Activated T-cell treated with anti-CD3 and anti-CD28 coated beads, Interleukin-2, amount 50 U/mL, for 24 hours (primary cell): ENCODE data around the gene NLRP5.
"Not testable (repeated sequence)": the region's sequence is repeated elsewhere in the genome, so short reads cannot be mapped to it uniquely, and the experiment has no call there.

Source experiments
- DNase-seq: peaks from one replicate; pipeline ENCODE4 v3.0.0-alpha.2; 2020
- H3K27ac Mint-ChIP-seq: 2 replicates; pipeline ENCODE4 v1.8.0; 2020; ENCODE audit warnings: mild to moderate bottlenecking, mixed read lengths
- H3K27me3 Mint-ChIP-seq: 2 replicates; pipeline ENCODE4 v1.8.0; 2020; ENCODE audit warnings: mixed read lengths
- H3K36me3 Mint-ChIP-seq: 2 replicates; pipeline ENCODE4 v1.8.0; 2020; ENCODE audit warnings: low read depth, mixed read lengths
- H3K4me1 Mint-ChIP-seq: 2 replicates; pipeline ENCODE4 v1.8.0; 2020; ENCODE audit warnings: low read depth, mixed read lengths
- H3K4me3 Mint-ChIP-seq: 2 replicates; pipeline ENCODE4 v1.8.0; 2020; ENCODE audit warnings: mild to moderate bottlenecking, moderate library complexity, mixed read lengths
- H3K9me3 Mint-ChIP-seq: 2 replicates; pipeline ENCODE4 v1.8.0; 2020; ENCODE audit warnings: mixed read lengths

Gene NLRP5

GRCh38 chr19:56015756-56016155 lies 29.2 kb downstream of the NLRP5 start:
- Mint-ChIP-seq H3K36me3 (no peaks in the 10 kb centered on the region), H3K27ac (no peak overlapping the region), H3K9me3 (peaks cover 27% of the 10 kb centered on the region), H3K27me3 (no peaks in the 10 kb centered on the region), H3K4me3 (no peak overlapping the region), H3K4me1 (no peaks in the 10 kb centered on the region)
- no peak for DNase-seq

GRCh38 chr19:56019325-56019724 lies 32.8 kb downstream of the NLRP5 start:
- not testable (repeated sequence) for H3K27me3 Mint-ChIP-seq, H3K36me3 Mint-ChIP-seq, H3K4me1 Mint-ChIP-seq, H3K27ac Mint-ChIP-seq, H3K4me3 Mint-ChIP-seq, DNase-seq
- peaks cover 26% of the 10 kb centered on the region for H3K9me3 Mint-ChIP-seq

- not testable (repeated sequence) for H3K27ac Mint-ChIP-seq, DNase-seq, H3K27me3 Mint-ChIP-seq, H3K36me3 Mint-ChIP-seq, H3K4me1 Mint-ChIP-seq, H3K4me3 Mint-ChIP-seq
- H3K9me3 Mint-ChIP-seq: peaks cover 22% of the 10 kb centered on the region
Measured at GRCh38 chr19:56020355-56020975, 33.9 kb downstream of the NLRP5 start.

- H3K9me3 Mint-ChIP-seq: peaks cover 2% of the 10 kb centered on the region
- H3K4me1 Mint-ChIP-seq: no peaks in the 10 kb centered on the region
- no peak for DNase-seq
- H3K27me3 Mint-ChIP-seq: no peaks in the 10 kb centered on the region
- no peak overlapping the region for H3K4me3 Mint-ChIP-seq
- no peak overlapping the region for H3K27ac Mint-ChIP-seq
- no peaks in the 10 kb centered on the region for H3K36me3 Mint-ChIP-seq
Measured at GRCh38 chr19:56026769-56027168, 40.2 kb downstream of the NLRP5 start.

DNA sequence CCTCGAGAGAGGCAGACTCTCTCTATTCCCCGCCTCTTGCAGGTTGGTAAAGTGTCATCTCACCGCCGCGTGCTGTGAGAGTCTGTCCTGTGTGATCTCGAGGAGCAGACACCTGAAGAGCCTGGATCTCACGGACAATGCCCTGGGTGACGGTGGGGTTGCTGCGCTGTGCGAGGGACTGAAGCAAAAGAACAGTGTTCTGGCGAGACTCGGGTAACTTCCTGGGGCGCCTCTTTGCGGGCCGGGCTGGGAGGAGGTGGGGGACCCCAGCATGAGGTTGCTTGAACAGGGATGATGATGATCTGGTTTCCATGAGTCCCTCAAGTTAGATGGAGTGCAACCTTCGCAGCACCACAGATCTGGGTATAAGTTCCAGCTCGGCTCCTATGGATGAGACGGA lies 67.0 kb downstream of the NLRP5 start:
- Mint-ChIP-seq H3K9me3 (peaks cover 6% of the 10 kb centered on the region), H3K36me3 (no peaks in the 10 kb centered on the region), H3K4me1 (no peaks in the 10 kb centered on the region), H3K27me3 (peaks cover 18% of the 10 kb centered on the region), H3K4me3 (no peak overlapping the region), H3K27ac (no peak overlapping the region)
- DNase-seq: no peak

- Mint-ChIP-seq H3K27me3 (peaks cover 46% of the 10 kb centered on the region), H3K4me1 (peaks cover 12% of the 10 kb centered on the region), H3K4me3 (peak overlapping the region; percentile 61), H3K27ac (no peak overlapping the region), H3K36me3 (no peaks in the 10 kb centered on the region), H3K9me3 (no peaks in the 10 kb centered on the region)
- DNase-seq: peak; percentile 77
Measured at GRCh38 chr19:56066152-56067023, 79.8 kb downstream of the NLRP5 start.

GRCh38 chr19:56069642-56070041 lies 83.1 kb downstream of the NLRP5 start:
- no peak overlapping the region for H3K4me3 Mint-ChIP-seq
- no peak overlapping the region for H3K27ac Mint-ChIP-seq

GRCh38 chr19:56071151-56071550 lies 84.6 kb downstream of the NLRP5 start:
- Mint-ChIP-seq H3K9me3 (no peaks in the 10 kb centered on the region), H3K27ac (no peak overlapping the region), H3K27me3 (peaks cover 10% of the 10 kb centered on the region), H3K4me1 (peaks cover 8% of the 10 kb centered on the region), H3K4me3 (no peak overlapping the region), H3K36me3 (no peaks in the 10 kb centered on the region)
- no peak for DNase-seq

More at GRCh38 chr19:56069642-56070041, 83.1 kb downstream of the NLRP5 start:
- Mint-ChIP-seq H3K27me3 (peaks cover 22% of the 10 kb centered on the region), H3K4me1 (peaks cover 12% of the 10 kb centered on the region), H3K36me3 (no peaks in the 10 kb centered on the region), H3K9me3 (no peaks in the 10 kb centered on the region)
- no peak for DNase-seq

GRCh38 chr19:56076498-56076897 lies 89.9 kb downstream of the NLRP5 start:
- Mint-ChIP-seq H3K9me3 (no peaks in the 10 kb centered on the region), H3K27ac (no peak overlapping the region), H3K4me3 (no peak overlapping the region), H3K27me3 (peaks cover 9% of the 10 kb centered on the region), H3K4me1 (peaks cover 9% of the 10 kb centered on the region), H3K36me3 (no peaks in the 10 kb centered on the region)
- DNase-seq: peak; percentile 49

DNA sequence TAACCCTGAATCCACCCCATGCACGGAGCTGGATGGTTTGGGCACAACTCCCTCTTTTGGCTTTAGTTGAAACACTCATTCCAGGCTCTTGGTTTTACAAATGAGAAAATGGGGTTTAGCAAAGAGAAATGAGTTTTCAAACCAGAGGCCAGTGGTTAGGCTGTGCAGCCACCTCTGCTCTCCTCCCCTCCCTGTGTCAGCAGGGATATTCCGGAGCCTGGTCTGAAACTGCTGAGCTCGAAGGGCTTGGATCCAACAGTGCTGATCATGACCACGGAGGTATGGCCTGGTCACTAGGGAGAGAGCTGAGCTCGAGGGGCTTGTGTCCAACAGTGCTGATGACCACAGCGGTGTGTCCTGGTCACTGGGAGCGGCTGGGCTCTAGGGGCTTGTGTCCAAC lies 93.0 kb downstream of the NLRP5 start:
- Mint-ChIP-seq H3K27me3 (peaks cover 17% of the 10 kb centered on the region), H3K4me3 (no peak overlapping the region), H3K27ac (no peak overlapping the region), H3K36me3 (no peaks in the 10 kb centered on the region), H3K4me1 (peaks cover 10% of the 10 kb centered on the region), H3K9me3 (no peaks in the 10 kb centered on the region)
- DNase-seq: no peak

DNA sequence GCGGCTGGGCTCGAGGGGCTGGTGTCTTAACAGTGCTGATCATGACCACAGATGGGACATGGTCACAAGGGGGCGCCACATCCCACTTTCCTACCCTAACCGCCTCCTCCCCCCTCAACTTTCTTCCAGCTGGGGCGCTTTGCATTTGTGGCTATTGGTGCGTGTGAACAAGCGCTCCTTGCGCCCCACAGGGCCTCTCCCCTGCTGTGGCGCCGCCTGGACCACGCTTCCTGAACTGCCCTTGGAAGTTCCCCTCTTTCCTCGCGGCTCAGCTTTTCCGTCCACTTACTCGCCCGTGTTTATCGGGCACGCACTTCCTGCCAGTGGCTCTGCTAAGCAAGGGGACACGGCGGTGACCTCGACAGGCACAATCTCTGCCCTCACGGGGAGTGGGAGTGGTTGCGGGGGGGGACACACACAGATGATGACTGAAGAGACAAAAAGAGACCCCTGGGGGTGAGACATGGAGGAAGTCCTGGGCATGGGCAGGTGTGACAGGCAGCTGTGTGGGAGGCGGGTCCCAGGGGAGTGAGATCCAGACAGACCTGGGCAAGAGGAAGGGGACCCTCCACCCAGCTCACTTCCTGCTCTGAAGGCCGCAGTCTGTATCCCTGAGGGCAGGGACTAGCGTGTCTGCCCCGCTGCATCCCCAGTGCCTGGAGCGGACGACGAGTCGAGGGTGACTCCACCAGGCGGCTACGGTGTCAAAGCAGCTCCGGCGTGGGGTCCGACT lies 94.3 kb downstream of the NLRP5 start:
- peaks cover 17% of the 10 kb centered on the region for H3K27me3 Mint-ChIP-seq
- peaks cover 10% of the 10 kb centered on the region for H3K4me1 Mint-ChIP-seq
- peaks cover 4% of the 10 kb centered on the region for H3K36me3 Mint-ChIP-seq
- peak overlapping the region; percentile 27 for H3K27ac Mint-ChIP-seq
- no peaks in the 10 kb centered on the region for H3K9me3 Mint-ChIP-seq
- peak overlapping the region; percentile 69 for H3K4me3 Mint-ChIP-seq
- peak; percentile 78 for DNase-seq

GRCh38 chr19:56083668-56084067 lies 97.1 kb downstream of the NLRP5 start:
- peaks cover 16% of the 10 kb centered on the region for H3K36me3 Mint-ChIP-seq
- DNase-seq: no peak
- H3K27me3 Mint-ChIP-seq: peaks cover 17% of the 10 kb centered on the region
- no peaks in the 10 kb centered on the region for H3K9me3 Mint-ChIP-seq
- H3K27ac Mint-ChIP-seq: no peak overlapping the region
- peaks cover 10% of the 10 kb centered on the region for H3K4me1 Mint-ChIP-seq
- no peak overlapping the region for H3K4me3 Mint-ChIP-seq

- peaks cover 17% of the 10 kb centered on the region for H3K27me3 Mint-ChIP-seq
- peaks cover 30% of the 10 kb centered on the region for H3K36me3 Mint-ChIP-seq
- H3K4me1 Mint-ChIP-seq: peaks cover 10% of the 10 kb centered on the region
- peak overlapping the region; percentile 52 for H3K27ac Mint-ChIP-seq
- H3K9me3 Mint-ChIP-seq: no peaks in the 10 kb centered on the region
- H3K4me3 Mint-ChIP-seq: no peak overlapping the region
- no peak for DNase-seq
Measured at GRCh38 chr19:56084835-56085536, 98.4 kb downstream of the NLRP5 start.

- peaks cover 8% of the 10 kb centered on the region for H3K4me1 Mint-ChIP-seq
- DNase-seq: no peak
- peaks cover 16% of the 10 kb centered on the region for H3K27me3 Mint-ChIP-seq
- H3K9me3 Mint-ChIP-seq: no peaks in the 10 kb centered on the region
- H3K36me3 Mint-ChIP-seq: peaks cover 36% of the 10 kb centered on the region
- H3K4me3 Mint-ChIP-seq: no peak overlapping the region
- H3K27ac Mint-ChIP-seq: no peak overlapping the region
Measured at GRCh38 chr19:56085571-56086275, 99.1 kb downstream of the NLRP5 start.
